Keratinocyte (primary cell): ENCODE results near the gene DCST1. TPM values are rescaled to one million over a fixed set of nuclear protein-coding genes. Genes with fewer than 3 reads are reported as not detected.

Experiments used
- DNase-seq: peaks from one replicate; pipeline ENCODE4 v3.0.0-alpha.2; 2011; ENCODE audit warnings: low read depth, missing footprints, low spot score
- FAIRE-seq: peaks from 2 replicates; lab custom pipeline; 2011; peaks lifted over from hg19 to GRCh38; lab: Jason Lieb, UNC
- H2AFZ ChIP-seq: 2 replicates; pipeline ENCODE4 v1.6.0; 2012; ENCODE audit warnings: low read length, control low read depth, inconsistent platforms; ENCODE audit not compliant: control insufficient read depth
- H3K27ac ChIP-seq: 2 replicates; pipeline ENCODE4 v1.5.1; 2011; ENCODE audit warnings: low read length; ENCODE audit not compliant: control insufficient read depth, insufficient read depth
- H3K27me3 ChIP-seq: 3 replicates; pipeline ENCODE4 v1.6.0; 2011; ENCODE audit warnings: low read length; ENCODE audit not compliant: control insufficient read depth, insufficient read depth; ENCODE audit errors: extremely low read depth
- H3K36me3 ChIP-seq, 2 experiments: 2 replicates in 1 of 2; 3 replicates in 1 of 2; pipeline ENCODE4 v1.5.1; 2011; ENCODE audit warnings: low read length in 2 of 2, mild to moderate bottlenecking in 1 of 2; ENCODE audit not compliant: control insufficient read depth in 2 of 2, insufficient read depth in 2 of 2; ENCODE audit errors: extremely low read depth in 1 of 2
- H3K4me1 ChIP-seq: 3 replicates; pipeline ENCODE4 v1.5.1; 2011; ENCODE audit warnings: low read length; ENCODE audit not compliant: control insufficient read depth, insufficient read depth; ENCODE audit errors: extremely low read depth
- H3K4me2 ChIP-seq: 3 replicates; pipeline ENCODE4 v1.6.0; 2011; ENCODE audit warnings: low read depth, low read length; ENCODE audit not compliant: control insufficient read depth, insufficient read depth; ENCODE audit errors: extremely low read depth
- H3K4me3 ChIP-seq, 3 experiments: fragments of 200-600 bp in 1 of 3; sonication (generic) in 1 of 3; 2 replicates in 2 of 3; 3 replicates in 1 of 3; pipeline ENCODE4 v1.5.1; 2011 to 2016; ENCODE audit warnings: low read length in 3 of 3, mild to moderate bottlenecking in 3 of 3, control low read depth in 2 of 3, inconsistent platforms in 1 of 3, low read depth in 1 of 3, mixed read lengths in 1 of 3, mixed run types in 1 of 3, moderate library complexity in 1 of 3; ENCODE audit not compliant: control insufficient read depth in 2 of 3, insufficient read depth in 2 of 3; ENCODE audit errors: extremely low read depth in 1 of 3
- H3K79me2 ChIP-seq: 2 replicates; pipeline ENCODE4 v1.6.0; 2012; ENCODE audit warnings: low read length; ENCODE audit not compliant: control insufficient read depth, insufficient read depth
- H3K9ac ChIP-seq: 3 replicates; pipeline ENCODE4 v1.6.0; 2011; ENCODE audit warnings: low read length; ENCODE audit not compliant: control insufficient read depth, insufficient read depth; ENCODE audit errors: extremely low read depth
- H3K9me1 ChIP-seq: 3 replicates; pipeline ENCODE4 v1.6.0; 2011; ENCODE audit warnings: low read length; ENCODE audit not compliant: control insufficient read depth, insufficient read depth; ENCODE audit errors: extremely low read depth
- H3K9me3 ChIP-seq: 2 replicates; pipeline ENCODE4 v1.5.1; 2012; ENCODE audit warnings: low read depth, low read length; ENCODE audit not compliant: control insufficient read depth
- H4K20me1 ChIP-seq: 3 replicates; pipeline ENCODE4 v1.6.0; 2011; ENCODE audit warnings: low read length; ENCODE audit not compliant: control insufficient read depth, insufficient read depth; ENCODE audit errors: extremely low read depth
- CTCF ChIP-seq, 3 experiments: IDR thresholded peaks in 1 of 3; conservative IDR thresholded peaks in 1 of 3; optimal IDR thresholded peaks in 1 of 3; 2 replicates in 2 of 3; 3 replicates in 1 of 3; pipeline versions ENCODE3 to v1.5.1; 2011; ENCODE audit warnings: low read length in 3 of 3, mild to moderate bottlenecking in 3 of 3, moderate library complexity in 2 of 3, control low read depth in 1 of 3, inconsistent platforms in 1 of 3; ENCODE audit not compliant: insufficient read depth in 2 of 3; ENCODE audit errors: extremely low read depth in 1 of 3
- EZH2 ChIP-seq: IDR thresholded peaks from one replicate; pipeline ENCODE4 v1.6.1; 2012; ENCODE audit warnings: inconsistent platforms, mild to moderate bottlenecking, low read length, moderate library complexity
- dilution Hi-C: fragments of 300-500 bp; cut with MboI; formaldehyde crosslinking; loops from one replicate; pipeline ENCODE4 v1.7.0; 2020; ENCODE audit warnings: low sequenced_read_pairs; ENCODE audit not compliant: extremely low pct_ligation_motif_present
- polyA plus RNA-seq, 5 experiments: library from polyadenylated mRNA; depleted of rRNA in 3 of 5; stranded (reverse) in 3 of 5; stranded (forward) in 1 of 5; unstranded in 1 of 5; fragments of >200 nt; gene quantifications; 1 replicate in 1 of 5; 2 replicates in 3 of 5; 3 replicates in 1 of 5; pipeline versions ENCODE4 v1.2.1 to v1.2.3, GENCODE V29; 2011 to 2012; ENCODE audit warnings: missing spikeins in 2 of 5, low read depth in 1 of 5, low replicate concordance in 1 of 5

DCST1 gene
- polyA plus RNA-seq, 1 donor (not counting 4 experiments of a cell fraction or from before 2014, with no cell fraction given) = not detected

- no peaks in the 10 kb centered on the region for H3K9me3 ChIP-seq
- H3K27ac ChIP-seq = no peak overlapping the region
- H3K36me3 ChIP-seq = no peaks in the 10 kb centered on the region
- no peak overlapping the region for H2AFZ ChIP-seq
- H3K4me1 ChIP-seq = peaks cover 43% of the 10 kb centered on the region
- no peak overlapping the region for H3K9ac ChIP-seq
- FAIRE-seq (no peak), DNase-seq (no peak)
- no peak overlapping the region for H3K4me2 ChIP-seq
- H3K4me3 ChIP-seq = no peak overlapping the region
- dilution Hi-C loops = no loop called here
- no peaks in the 10 kb centered on the region for H3K9me1 ChIP-seq
- TF ChIP-seq CTCF (optimal IDR thresholded peaks at IDR 0.05 in 1 of 3, IDR thresholded peaks at IDR 0.05 in 1 of 3, conservative IDR thresholded peaks at IDR 0.05 in 1 of 3; ENCODE audit: extremely low read depth in 1 of 3, insufficient read depth in 2 of 3, low read length in 3 of 3) = no peak
- no peak for TF ChIP-seq EZH2
- H3K79me2 ChIP-seq = no peaks in the 10 kb centered on the region
- H3K27me3 ChIP-seq = peaks cover 34% of the 10 kb centered on the region
- H4K20me1 ChIP-seq = no peaks in the 10 kb centered on the region
Measured at GRCh38 chr1:155077346-155077745, 43.7 kb downstream of the DCST1 start.

DNA sequence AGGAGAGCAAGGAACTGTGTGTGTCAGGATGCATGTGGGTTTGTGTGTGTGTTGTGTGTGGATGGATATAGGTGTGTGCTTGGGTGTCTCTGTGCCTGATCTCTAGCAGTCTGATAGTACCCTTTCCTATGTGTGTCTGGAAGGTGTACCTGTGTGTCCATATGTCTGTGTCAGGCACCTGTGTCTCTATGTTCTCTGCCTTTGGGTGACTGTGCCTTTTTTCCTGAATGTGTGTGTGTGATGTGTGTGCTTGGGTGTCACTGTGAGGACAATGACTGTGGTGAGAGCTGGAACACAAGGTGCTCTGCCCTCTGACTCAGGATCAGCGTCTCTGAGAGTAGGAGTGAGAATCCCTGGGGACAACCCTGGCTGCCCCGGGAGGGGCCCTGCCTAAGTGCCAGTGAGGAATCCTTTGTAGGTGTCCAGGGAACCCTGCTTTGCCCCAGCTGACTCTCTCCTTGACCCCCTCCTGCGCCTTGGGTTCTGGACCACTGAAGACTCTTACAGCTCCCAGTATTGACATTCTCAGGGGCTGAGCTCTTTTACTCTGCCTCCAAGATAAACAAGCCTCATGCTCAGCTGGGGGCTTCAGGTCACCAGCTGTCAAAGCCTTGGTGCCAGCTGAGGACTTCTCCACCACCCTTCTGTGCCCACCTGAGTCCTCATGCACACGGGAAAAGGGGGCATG, 44.3 kb downstream of the DCST1 start:
- Histone ChIP-seq H3K9me3 (no peaks in the 10 kb centered on the region), H3K36me3 (no peaks in the 10 kb centered on the region), H3K79me2 (no peaks in the 10 kb centered on the region), H4K20me1 (no peaks in the 10 kb centered on the region), H3K4me3 (peak overlapping the region in 1 of 3 experiments; percentile 7), H3K4me1 (peaks cover 48% of the 10 kb centered on the region), H2AFZ (no peak overlapping the region), H3K9ac (no peak overlapping the region), H3K9me1 (no peaks in the 10 kb centered on the region), H3K27ac (no peak overlapping the region), H3K27me3 (peaks cover 38% of the 10 kb centered on the region), H3K4me2 (peak overlapping the region; percentile 78)
- dilution Hi-C loops = no loop called here
- DNase-seq (no peak), FAIRE-seq (no peak)
- TF ChIP-seq CTCF (optimal IDR thresholded peaks at IDR 0.05 in 1 of 3, IDR thresholded peaks at IDR 0.05 in 1 of 3, conservative IDR thresholded peaks at IDR 0.05 in 1 of 3; ENCODE audit: extremely low read depth in 1 of 3, insufficient read depth in 2 of 3, low read length in 3 of 3) = no peak
- no peak for TF ChIP-seq EZH2
